IMR-90 (cell line): ENCODE measurements around the gene KIFBP.

Experiments used
- CHD1 ChIP-seq: IDR thresholded peaks from 2 replicates; pipeline ENCODE4 v1.6.1; 2012; ENCODE audit warnings: low read depth, low read length, improper control_type of control experiment
- CTCF ChIP-seq: conservative IDR thresholded peaks from 2 replicates; pipeline ENCODE4 v1.5.1; 2012; ENCODE audit warnings: mild to moderate bottlenecking, low read depth, low read length, improper control_type of control experiment
- POLR2A ChIP-seq: IDR thresholded peaks from 2 replicates; pipeline ENCODE4 v1.6.1; 2012; ENCODE audit warnings: mild to moderate bottlenecking, low read depth, low read length
- USF2 ChIP-seq: fragments of 150-350 bp; IDR thresholded peaks from 2 replicates; pipeline ENCODE4 v1.6.1; 2017; ENCODE audit warnings: mild to moderate bottlenecking, antibody characterized with exemption, low read length, low read depth

GRCh38 chr10:68954904-68955303, 33.7 kb upstream of the KIFBP start:
- TF ChIP-seq CHD1 (no peak), CTCF (no peak), POLR2A (no peak), USF2 (no peak)
